ENCODE data around the gene ARHGEF7. TPM values are rescaled to one million over a fixed set of nuclear protein-coding genes. Genes with fewer than 3 reads are reported as not detected.

ARHGEF7 gene
- total RNA-seq, 4 donors from 2014 or later, result 79.2 to 173 (median 114) TPM

DNA sequence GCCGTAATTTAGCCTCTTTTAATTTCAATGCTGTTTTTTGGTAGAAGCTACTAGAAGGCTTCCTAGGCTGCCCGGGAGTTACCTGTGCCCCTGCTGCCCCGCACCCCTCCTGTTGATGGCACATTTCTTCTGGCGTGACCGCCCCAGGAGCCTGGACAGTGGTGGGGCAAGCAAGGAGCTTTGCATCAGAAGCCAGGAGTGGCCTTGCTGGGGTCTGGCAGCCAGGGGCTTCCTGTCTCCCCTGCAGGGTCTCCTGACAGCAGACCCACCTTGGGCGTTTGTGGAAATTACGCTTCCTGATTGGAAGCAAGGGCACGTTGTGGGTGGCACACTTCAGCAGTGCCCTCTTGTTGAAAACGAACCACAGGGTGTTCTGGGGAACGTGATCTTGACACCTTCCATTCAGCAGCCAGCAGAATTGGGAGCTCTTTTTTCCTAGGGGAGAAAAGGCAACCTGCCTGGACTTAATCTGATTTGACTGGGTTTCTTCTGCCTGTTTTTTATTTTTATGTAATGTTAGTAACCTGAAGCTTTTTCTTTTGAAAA is 115.3 kb downstream of the ARHGEF7 start:
- TF ChIP-seq CTCF (IDR thresholded peaks at IDR 0.05; ENCODE audit: low read depth), result no peak

DNA sequence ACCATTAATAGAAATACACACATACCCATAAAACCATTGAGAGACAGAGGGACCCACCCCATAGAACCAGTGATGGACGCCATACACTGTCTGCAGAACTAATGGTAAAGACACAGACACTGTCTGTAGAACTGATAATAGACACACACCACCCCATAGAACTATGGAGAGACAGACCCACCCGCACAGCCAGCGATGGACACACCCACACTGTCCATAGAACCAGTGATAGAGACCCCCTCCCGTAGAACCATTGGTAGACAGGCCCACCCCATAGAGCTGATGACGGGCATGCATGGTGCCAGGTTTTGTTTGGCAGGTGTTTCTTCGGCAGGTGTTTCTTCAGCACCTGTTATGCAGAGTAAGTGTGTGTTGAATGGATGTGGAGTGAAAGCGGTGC is 117.1 kb downstream of the ARHGEF7 start:
- TF ChIP-seq CTCF (IDR thresholded peaks at IDR 0.05; ENCODE audit: low read depth), result no peak

- no peak for TF ChIP-seq CTCF (IDR thresholded peaks at IDR 0.05; ENCODE audit: low read depth)
These were observed 118.0 kb downstream of the ARHGEF7 start for GRCh38 chr13:111233080-111233479.

DNA sequence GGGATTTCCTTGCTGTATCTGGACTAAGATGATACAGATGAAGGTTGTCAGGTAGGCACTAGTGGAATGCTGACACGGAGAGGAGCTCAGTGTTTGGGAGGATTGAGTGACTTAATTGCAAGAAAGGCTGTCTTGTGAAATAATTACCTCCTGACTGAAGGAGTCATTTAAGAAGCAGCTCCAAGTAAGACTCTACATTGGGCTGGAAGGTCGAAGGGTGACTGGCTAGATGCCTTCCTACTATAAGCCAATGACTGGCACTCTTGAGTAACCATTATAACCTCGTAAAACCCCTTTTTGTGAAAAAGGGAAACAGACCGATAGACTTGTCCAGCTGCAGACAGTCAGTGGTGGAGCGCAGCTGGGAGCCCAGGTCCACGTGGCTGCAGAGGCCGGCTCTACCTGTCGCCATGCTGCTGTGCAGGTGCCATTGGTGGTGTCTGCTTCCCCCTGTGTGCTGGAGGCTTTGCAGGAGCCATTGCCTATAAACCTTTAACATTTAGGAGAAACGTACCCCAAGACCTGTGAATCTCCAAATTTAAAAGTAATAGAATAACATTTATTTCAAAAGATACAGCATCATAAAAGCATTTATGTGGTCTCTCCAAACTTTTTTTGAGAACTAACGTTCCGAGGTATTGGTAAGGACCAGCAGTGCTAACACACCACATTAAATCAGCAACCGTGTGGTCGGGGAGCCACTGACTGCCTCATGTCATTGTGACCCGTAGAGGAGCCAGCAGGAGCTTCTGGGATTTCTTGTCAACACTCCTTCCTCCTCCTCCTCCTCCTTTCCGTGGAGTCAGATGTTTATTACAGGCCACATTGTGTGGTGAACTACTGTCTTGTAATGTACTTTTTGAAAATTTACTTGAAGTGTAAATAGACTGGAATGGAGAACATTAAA is 124.9 kb downstream of the ARHGEF7 start:
- TF ChIP-seq CTCF (IDR thresholded peaks at IDR 0.05; ENCODE audit: low read depth), result no peak

- TF ChIP-seq CTCF (IDR thresholded peaks at IDR 0.05; ENCODE audit: low read depth), result no peak
These were observed 126.1 kb downstream of the ARHGEF7 start for GRCh38 chr13:111241006-111241755.

DNA sequence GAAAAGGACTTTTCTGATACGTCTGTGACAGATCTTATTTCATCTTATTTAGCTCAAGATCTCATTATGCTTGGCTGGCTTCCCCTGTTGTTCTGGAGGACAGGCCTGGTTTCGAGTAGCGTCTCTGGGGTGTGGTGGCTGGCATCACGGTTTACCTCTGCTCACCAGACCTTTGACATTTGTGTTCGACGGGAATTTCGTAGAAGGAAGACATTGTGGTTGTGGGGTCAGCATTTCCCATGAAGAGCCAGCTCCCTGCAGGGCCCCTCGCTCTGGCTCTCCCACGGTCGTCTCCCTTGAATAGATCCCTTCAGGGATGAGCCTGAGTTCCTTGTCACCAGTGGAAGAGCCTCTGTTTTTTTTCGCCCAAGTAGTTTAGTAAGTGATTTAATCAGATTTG is 126.8 kb downstream of the ARHGEF7 start:
- TF ChIP-seq CTCF (IDR thresholded peaks at IDR 0.05; ENCODE audit: low read depth), result no peak

DNA sequence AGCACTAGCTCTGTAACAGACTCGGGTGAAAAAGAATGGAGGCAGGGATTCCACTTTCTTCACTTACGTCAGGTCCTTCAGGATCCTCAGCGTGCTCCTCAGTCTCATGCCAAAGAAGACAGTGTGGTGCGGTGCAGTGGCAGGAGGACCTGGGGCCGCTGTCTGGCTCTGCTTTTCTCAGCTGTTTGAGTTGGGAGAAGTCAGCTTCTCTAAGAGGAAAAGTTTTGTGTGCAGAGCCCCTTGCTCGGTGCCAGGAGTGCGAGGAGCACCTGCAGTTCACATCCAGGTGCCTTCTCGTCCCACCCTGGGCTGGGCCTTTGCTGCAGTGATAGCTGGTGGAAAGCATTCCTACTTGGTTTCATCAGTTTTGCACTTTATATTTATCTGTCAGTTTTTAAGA is 127.5 kb downstream of the ARHGEF7 start:
- no peak for TF ChIP-seq CTCF (IDR thresholded peaks at IDR 0.05; ENCODE audit: low read depth)

Measured in subcutaneous adipose tissue (tissue), 4 donors.